A549 (cell line): ENCODE data around the gene WDR45B. TPM values are rescaled to one million over a fixed set of nuclear protein-coding genes. Genes with fewer than 3 reads are reported as not detected.

ENCODE experiments used
- ATAC-seq, 2 experiments: fragments of 200-7000 bp in 1 of 2; fragments of >200 bp in 1 of 2; cut with Nextera tagmentation in 1 of 2; cut with Tn5 transposase in 1 of 2; 3 replicates each; pipeline versions ENCODE4 v1.8.0 to v1.9.1; 2018 to 2020; ENCODE audit warnings: mild to moderate bottlenecking in 1 of 2, moderate library complexity in 1 of 2
- CTCF ChIA-PET: fragments of 300-600 bp; sonication (Branson Sonifier 250); formaldehyde crosslinking; extraction: SDS; loops from one replicate; lab custom pipeline; 2021; ENCODE audit warnings: antibody characterized with exemption, inconsistent platforms; lab: Yijun Ruan, JAX
- POLR2A ChIA-PET: fragments of 350-600 bp; formaldehyde crosslinking; extraction: SDS; loops from one replicate; lab custom pipeline; 2021; ENCODE audit warnings: antibody characterized with exemption, inconsistent platforms; lab: Yijun Ruan, JAX
- DNase-seq, 2 experiments: peaks; one replicate each; pipeline versions ENCODE4 v3.0.0 to v3.0.0-alpha.2; 2011 to 2016; ENCODE audit warnings: low read depth in 1 of 2, low spot score in 1 of 2
- FAIRE-seq: peaks from 2 replicates; lab custom pipeline; 2011; peaks lifted over from hg19 to GRCh38; lab: Jason Lieb, UNC
- H3K27ac ChIP-seq, 2 experiments: fragments of >200 bp; sonication (Bioruptor Twin); formaldehyde crosslinking; 3 replicates each; pipeline ENCODE4 v1.5.1; 2016 to 2017
- H3K4me1 ChIP-seq: fragments of >200 bp; sonication (Bioruptor Twin); formaldehyde crosslinking; 3 replicates; pipeline ENCODE4 v1.6.1; 2016
- H3K4me2 ChIP-seq: fragments of >200 bp; sonication (Bioruptor Twin); formaldehyde crosslinking; 3 replicates; pipeline ENCODE4 v1.6.1; 2016
- H3K4me3 ChIP-seq: fragments of >200 bp; sonication (Bioruptor Twin); formaldehyde crosslinking; 3 replicates; pipeline ENCODE4 v1.5.1; 2016
- H3K9me3 ChIP-seq: fragments of >200 bp; sonication (Bioruptor Twin); formaldehyde crosslinking; 3 replicates; pipeline ENCODE4 v1.6.1; 2016
- ATOH8 ChIP-seq: fragments of 250-450 bp; sonication (Bioruptor Pico); IDR thresholded peaks from 2 replicates; pipeline ENCODE4 v1.5.0; 2020; ENCODE audit warnings: low read depth, mild to moderate bottlenecking, moderate library complexity
- BCL3 ChIP-seq: fragments of >200 bp; sonication (Bioruptor Twin); formaldehyde crosslinking; IDR thresholded peaks from 3 replicates; pipeline ENCODE4 v1.6.1; 2016
- CEBPB ChIP-seq, 2 experiments: fragments of >200 bp in 1 of 2; sonication (Bioruptor Twin) in 1 of 2; formaldehyde crosslinking in 1 of 2; IDR thresholded peaks; 2 replicates each; pipeline ENCODE4 v1.6.1; 2012 to 2016
- CHD4 ChIP-seq: fragments of 200-600 bp; sonication (generic); IDR thresholded peaks from 2 replicates; pipeline ENCODE4 v1.6.1; 2016; ENCODE audit warnings: antibody characterized with exemption, mild to moderate bottlenecking, borderline replicate concordance
- EHF ChIP-seq: fragments of 250-450 bp; sonication (Bioruptor Pico); IDR thresholded peaks from 2 replicates; pipeline ENCODE4 v1.5.0; 2020; ENCODE audit warnings: mild to moderate bottlenecking
- EHMT2 ChIP-seq: fragments of 200-600 bp; sonication (generic); IDR thresholded peaks from 2 replicates; pipeline ENCODE4 v1.6.1; 2016; ENCODE audit warnings: antibody characterized with exemption, low read depth, mild to moderate bottlenecking, moderate library complexity
- ELK1 ChIP-seq: fragments of 150-350 bp; IDR thresholded peaks from 2 replicates; pipeline ENCODE4 v1.6.1; 2014; ENCODE audit warnings: low read depth, mild to moderate bottlenecking, low read length
- FOSL2 ChIP-seq, 2 experiments: fragments of 450-650 bp in 1 of 2; fragments of >200 bp in 1 of 2; sonication (Bioruptor Twin) in 1 of 2; formaldehyde crosslinking; IDR thresholded peaks; 2 replicates each; pipeline versions ENCODE4 v1.5.0 to v1.6.1; 2016 to 2020; ENCODE audit warnings: mild to moderate bottlenecking in 1 of 2, moderate library complexity in 1 of 2
- FOXS1 ChIP-seq: fragments of 250-450 bp; sonication (Bioruptor Pico); IDR thresholded peaks from 2 replicates; pipeline ENCODE4 v1.5.0; 2020; ENCODE audit warnings: mild to moderate bottlenecking, moderate library complexity
- GATA3 ChIP-seq: IDR thresholded peaks from 2 replicates; pipeline ENCODE4 v1.6.1; 2012; ENCODE audit warnings: borderline replicate concordance
- HEYL ChIP-seq: fragments of 250-450 bp; sonication (Bioruptor Pico); IDR thresholded peaks from 2 replicates; pipeline ENCODE4 v1.8.0; 2021; ENCODE audit warnings: mild to moderate bottlenecking, moderate library complexity
- JUN ChIP-seq, 2 experiments: fragments of >200 bp; sonication (Bioruptor Twin); formaldehyde crosslinking; IDR thresholded peaks; 2 replicates in 1 of 2; 3 replicates in 1 of 2; pipeline ENCODE4 v1.6.1; 2016 to 2017
- JUNB ChIP-seq: fragments of >200 bp; sonication (Bioruptor Twin); formaldehyde crosslinking; IDR thresholded peaks from 2 replicates; pipeline ENCODE4 v1.6.1; 2016
- MAX ChIP-seq: IDR thresholded peaks from 2 replicates; pipeline ENCODE4 v1.6.1; 2012
- POLR2A ChIP-seq: IDR thresholded peaks from 2 replicates; pipeline ENCODE4 v1.6.1; 2012; ENCODE audit warnings: mild to moderate bottlenecking, low read length
- RAD21 ChIP-seq, 2 experiments: fragments of >200 bp in 1 of 2; sonication (Bioruptor Twin) in 1 of 2; formaldehyde crosslinking in 1 of 2; IDR thresholded peaks in 1 of 2; conservative IDR thresholded peaks in 1 of 2; 2 replicates in 1 of 2; 3 replicates in 1 of 2; pipeline ENCODE4 v1.6.1; 2012 to 2018; ENCODE audit warnings: inconsistent platforms in 1 of 2
- RNF2 ChIP-seq: fragments of 200-600 bp; sonication (generic); IDR thresholded peaks from 2 replicates; pipeline ENCODE4 v1.6.1; 2016; ENCODE audit warnings: low read depth, mild to moderate bottlenecking, antibody characterized with exemption, moderate library complexity, borderline replicate concordance
- SMC3 ChIP-seq: fragments of >200 bp; sonication (Bioruptor Twin); formaldehyde crosslinking; IDR thresholded peaks from 3 replicates; pipeline ENCODE4 v1.6.1; 2018; ENCODE audit warnings: inconsistent platforms
- SREBF2 ChIP-seq: fragments of 450-650 bp; IDR thresholded peaks from 2 replicates; pipeline ENCODE4 v1.6.1; 2014; ENCODE audit warnings: mild to moderate bottlenecking, moderate library complexity
- TFCP2L1 ChIP-seq: fragments of 250-450 bp; sonication (Bioruptor Pico); IDR thresholded peaks from 2 replicates; pipeline ENCODE4 v1.5.0; 2021; ENCODE audit warnings: mild to moderate bottlenecking
- TP53 ChIP-seq: fragments of 250-450 bp; sonication (Bioruptor Pico); IDR thresholded peaks from 2 replicates; pipeline ENCODE4 v1.5.0; 2021; ENCODE audit warnings: mild to moderate bottlenecking, moderate library complexity
- USF2 ChIP-seq: fragments of 450-650 bp; IDR thresholded peaks from 2 replicates; pipeline ENCODE4 v1.6.1; 2014; ENCODE audit warnings: antibody characterized with exemption
- ZC3H11A ChIP-seq: fragments of 450-650 bp; IDR thresholded peaks from 2 replicates; pipeline ENCODE4 v1.6.1; 2014; ENCODE audit warnings: antibody characterized with exemption, mild to moderate bottlenecking
- WGBS: methylation state at CpG from one replicate; pipeline ENCODE4 v1.1.6; 2017; ENCODE audit errors: missing lambda C conversion rate; 5-methylcytosine and 5-hydroxymethylcytosine counted together
- polyA plus RNA-seq, 4 experiments: library from polyadenylated mRNA; depleted of rRNA in 3 of 4; stranded (reverse); fragments of >200 nt; fragmentation: RNase III in 1 of 4; extraction: RNeasy Plus Mini Kit Qiagen cat#74134 plus additional on column Dnase treatment in 1 of 4; gene quantifications; 2 replicates in 3 of 4; 3 replicates in 1 of 4; pipeline ENCODE4 v1.2.3, GENCODE V29; 2011 to 2017

The WDR45B gene
- polyA plus RNA-seq, 2 of the 4 experiments (the other 2 are of a cell fraction), result 88.2 to 124 TPM

GRCh38 chr17:82666931-82667667 lies 18.9 kb upstream of the WDR45B start:
- no peak overlapping the region for H3K4me3 ChIP-seq
- TF ChIP-seq JUN (IDR thresholded peaks at IDR 0.05) (no peak), RNF2 (no peak), ZC3H11A (no peak), POLR2A (no peak), BCL3 (no peak), FOSL2 (IDR thresholded peaks at IDR 0.05) (no peak), FOSL2 (CRISPR knock-in tag; IDR thresholded peaks at IDR 0.05) (no peak), HEYL (CRISPR knock-in tag) (no peak), EHMT2 (no peak), RAD21 (conservative IDR thresholded peaks at IDR 0.05 in 1 of 2, IDR thresholded peaks at IDR 0.05 in 1 of 2) (no peak), SMC3 (no peak), JUNB (no peak), TFCP2L1 (CRISPR knock-in tag) (no peak), MAX (no peak), TP53 (CRISPR knock-in tag) (no peak), ATOH8 (CRISPR knock-in tag) (no peak), ELK1 (no peak), CEBPB (IDR thresholded peaks at IDR 0.05) (no peak), USF2 (no peak)
- no peaks in the 10 kb centered on the region for H3K9me3 ChIP-seq
- 82% methylated on average over 28 of the region's 28 CpGs for WGBS
- ATAC-seq (no peak), FAIRE-seq (no peak), DNase-seq (no peak)
- H3K27ac ChIP-seq, result no peak overlapping the region
- peaks cover 6% of the 10 kb centered on the region; the same call in 2 of the 3 replicates for H3K4me1 ChIP-seq
- CTCF ChIA-PET, result interaction anchor here (1.0 to 19.3 kb wide), 11 partner anchors 11 to 246 kb away, joined by 3 to 450 read pairs (median 15); partner anchors contain the start of gene RAB40B
- POLR2A ChIA-PET, result no interaction called here
- H3K4me2 ChIP-seq, result no peak overlapping the region

GRCh38 chr17:82665891-82666290 lies 17.6 kb upstream of the WDR45B start:
- FAIRE-seq, result no peak
- H3K4me2 ChIP-seq, result no peak overlapping the region
- 82% methylated on average over 6 of the region's 6 CpGs for WGBS
- no peak for ATAC-seq
- ChIA-PET CTCF (interaction anchor here (5.2 to 19.3 kb wide), 2 partner anchors 9 to 106 kb away, joined by 72 to 450 read pairs; no protein-coding TSS in a partner anchor), POLR2A (no interaction called here)
- H3K9me3 ChIP-seq, result no peaks in the 10 kb centered on the region
- no peak for DNase-seq
- no peak overlapping the region for H3K27ac ChIP-seq
- peaks cover 6% of the 10 kb centered on the region; the same call in 2 of the 3 replicates for H3K4me1 ChIP-seq
- H3K4me3 ChIP-seq, result no peak overlapping the region
- TF ChIP-seq GATA3 (no peak), TFCP2L1 (CRISPR knock-in tag) (no peak), SREBF2 (no peak), CHD4 (no peak), BCL3 (no peak), EHF (CRISPR knock-in tag) (no peak), FOXS1 (CRISPR knock-in tag) (no peak)
